A673 (cell line): ENCODE measurements around the gene MUSTN1.

Experiments used
- EZH2 ChIP-seq: fragments of 200-600 bp; sonication (generic); IDR thresholded peaks from 2 replicates; pipeline ENCODE4 v1.6.1; 2017; ENCODE audit warnings: borderline replicate concordance, low read depth, mild to moderate bottlenecking, mixed read lengths, antibody characterized with exemption, low read length; ENCODE audit not compliant: poor library complexity, severe bottlenecking
- TF ChIP-seq, protein P1 (sequence below): fragments of 300-800, 200-600 bp; sonication (generic); conservative IDR thresholded peaks from 2 replicates; pipeline ENCODE4 v1.5.1; 2017; ENCODE audit warnings: low read depth, mild to moderate bottlenecking, antibody characterized with exemption, low read length, moderate library complexity, mixed read lengths

DNA sequence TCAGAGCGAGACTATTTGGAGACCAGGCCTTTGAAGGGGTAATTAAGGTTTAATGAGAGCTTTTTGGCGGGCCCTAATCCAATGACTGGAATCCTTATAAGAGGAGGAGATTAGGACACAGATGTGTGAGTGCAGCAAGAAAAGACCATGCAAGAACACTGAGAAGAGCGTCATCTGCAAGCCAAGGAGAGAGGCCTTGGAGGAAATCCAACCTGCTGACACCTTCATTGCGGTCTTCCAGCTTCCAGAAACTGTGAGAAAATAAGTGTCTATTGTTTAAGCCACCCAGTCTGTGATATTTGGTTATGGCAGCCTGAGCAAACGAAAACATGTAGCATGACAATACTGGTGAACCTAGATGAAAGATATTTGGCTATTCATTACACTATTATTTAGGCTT lies 23.0 kb upstream of the MUSTN1 start:
- TF ChIP-seq, protein P1, sequence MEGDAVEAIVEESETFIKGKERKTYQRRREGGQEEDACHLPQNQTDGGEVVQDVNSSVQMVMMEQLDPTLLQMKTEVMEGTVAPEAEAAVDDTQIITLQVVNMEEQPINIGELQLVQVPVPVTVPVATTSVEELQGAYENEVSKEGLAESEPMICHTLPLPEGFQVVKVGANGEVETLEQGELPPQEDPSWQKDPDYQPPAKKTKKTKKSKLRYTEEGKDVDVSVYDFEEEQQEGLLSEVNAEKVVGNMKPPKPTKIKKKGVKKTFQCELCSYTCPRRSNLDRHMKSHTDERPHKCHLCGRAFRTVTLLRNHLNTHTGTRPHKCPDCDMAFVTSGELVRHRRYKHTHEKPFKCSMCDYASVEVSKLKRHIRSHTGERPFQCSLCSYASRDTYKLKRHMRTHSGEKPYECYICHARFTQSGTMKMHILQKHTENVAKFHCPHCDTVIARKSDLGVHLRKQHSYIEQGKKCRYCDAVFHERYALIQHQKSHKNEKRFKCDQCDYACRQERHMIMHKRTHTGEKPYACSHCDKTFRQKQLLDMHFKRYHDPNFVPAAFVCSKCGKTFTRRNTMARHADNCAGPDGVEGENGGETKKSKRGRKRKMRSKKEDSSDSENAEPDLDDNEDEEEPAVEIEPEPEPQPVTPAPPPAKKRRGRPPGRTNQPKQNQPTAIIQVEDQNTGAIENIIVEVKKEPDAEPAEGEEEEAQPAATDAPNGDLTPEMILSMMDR, result no peak
- TF ChIP-seq EZH2, result no peak
